Neural progenitor cell (in vitro differentiated cells): Measurements from ENCODE around the gene PLN.

Source experiments
- EZH2 ChIP-seq: fragments of 200-600 bp; sonication (generic); IDR thresholded peaks from 2 replicates; pipeline ENCODE4 v1.6.1; 2017; ENCODE audit warnings: antibody characterized with exemption, mild to moderate bottlenecking, moderate library complexity
- EZH2phosphoT487 ChIP-seq: fragments of 200-600 bp; sonication (generic); IDR thresholded peaks from 2 replicates; pipeline ENCODE4 v1.6.1; 2017; ENCODE audit warnings: antibody characterized with exemption
- TF ChIP-seq, protein P1 (sequence below): fragments of 200-600 bp; sonication (generic); IDR thresholded peaks from 2 replicates; pipeline ENCODE4 v1.5.1; 2017; ENCODE audit warnings: antibody characterized with exemption, mild to moderate bottlenecking

DNA sequence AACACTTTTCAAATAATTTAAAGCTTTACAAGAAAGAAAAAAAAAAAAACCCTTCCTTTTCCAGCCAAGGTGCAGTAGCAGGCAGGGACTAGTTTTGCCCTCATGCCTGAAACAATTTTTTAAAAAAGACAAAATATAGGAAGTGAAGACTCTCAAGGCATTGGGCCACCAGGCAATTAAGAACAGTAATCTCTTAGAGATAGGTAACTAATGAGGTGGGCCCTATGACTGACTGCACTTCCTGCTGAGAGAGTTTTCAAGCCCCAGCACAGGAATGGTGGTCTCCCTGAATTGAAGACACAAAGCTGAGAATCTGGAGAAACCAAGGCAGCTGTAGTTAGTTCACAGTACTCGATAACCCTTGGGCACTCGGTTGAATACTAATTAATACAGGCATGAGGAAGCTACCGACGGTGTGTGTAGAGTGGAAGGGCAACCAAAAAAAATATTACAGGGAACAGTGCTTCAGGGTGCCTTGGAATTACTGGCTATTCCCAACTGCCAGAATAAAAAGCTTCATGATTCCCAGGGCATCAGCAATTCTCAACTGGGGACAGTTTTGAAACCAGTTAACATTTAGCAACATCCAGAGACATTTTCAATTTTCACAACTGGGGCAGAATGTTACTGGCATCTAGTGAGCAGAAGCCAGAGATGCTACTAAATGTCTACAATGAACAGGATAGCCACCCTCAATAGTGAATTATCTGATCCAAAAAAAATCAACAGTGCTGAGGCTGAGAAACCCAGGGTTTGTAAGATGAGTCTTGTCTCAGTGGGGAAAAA, 36.0 kb upstream of the PLN start:
- TF ChIP-seq EZH2 (no peak), EZH2phosphoT487 (no peak)
- TF ChIP-seq, protein P1, sequence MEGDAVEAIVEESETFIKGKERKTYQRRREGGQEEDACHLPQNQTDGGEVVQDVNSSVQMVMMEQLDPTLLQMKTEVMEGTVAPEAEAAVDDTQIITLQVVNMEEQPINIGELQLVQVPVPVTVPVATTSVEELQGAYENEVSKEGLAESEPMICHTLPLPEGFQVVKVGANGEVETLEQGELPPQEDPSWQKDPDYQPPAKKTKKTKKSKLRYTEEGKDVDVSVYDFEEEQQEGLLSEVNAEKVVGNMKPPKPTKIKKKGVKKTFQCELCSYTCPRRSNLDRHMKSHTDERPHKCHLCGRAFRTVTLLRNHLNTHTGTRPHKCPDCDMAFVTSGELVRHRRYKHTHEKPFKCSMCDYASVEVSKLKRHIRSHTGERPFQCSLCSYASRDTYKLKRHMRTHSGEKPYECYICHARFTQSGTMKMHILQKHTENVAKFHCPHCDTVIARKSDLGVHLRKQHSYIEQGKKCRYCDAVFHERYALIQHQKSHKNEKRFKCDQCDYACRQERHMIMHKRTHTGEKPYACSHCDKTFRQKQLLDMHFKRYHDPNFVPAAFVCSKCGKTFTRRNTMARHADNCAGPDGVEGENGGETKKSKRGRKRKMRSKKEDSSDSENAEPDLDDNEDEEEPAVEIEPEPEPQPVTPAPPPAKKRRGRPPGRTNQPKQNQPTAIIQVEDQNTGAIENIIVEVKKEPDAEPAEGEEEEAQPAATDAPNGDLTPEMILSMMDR: no peak
